ENCODE measurements around the gene IPP.
"Not testable (repeated sequence)": the region's sequence is repeated elsewhere in the genome, so short reads cannot be mapped to it uniquely, and the experiment has no call there.

Gene IPP

GRCh38 chr1:45739137-45739536 lies 11.3 kb downstream of the IPP start:
- DNase-seq: no peak

GRCh38 chr1:45730780-45731319 lies 19.6 kb downstream of the IPP start:
- no peak for DNase-seq

GRCh38 chr1:45730075-45730779 lies 20.2 kb downstream of the IPP start:
- DNase-seq: no peak

DNA sequence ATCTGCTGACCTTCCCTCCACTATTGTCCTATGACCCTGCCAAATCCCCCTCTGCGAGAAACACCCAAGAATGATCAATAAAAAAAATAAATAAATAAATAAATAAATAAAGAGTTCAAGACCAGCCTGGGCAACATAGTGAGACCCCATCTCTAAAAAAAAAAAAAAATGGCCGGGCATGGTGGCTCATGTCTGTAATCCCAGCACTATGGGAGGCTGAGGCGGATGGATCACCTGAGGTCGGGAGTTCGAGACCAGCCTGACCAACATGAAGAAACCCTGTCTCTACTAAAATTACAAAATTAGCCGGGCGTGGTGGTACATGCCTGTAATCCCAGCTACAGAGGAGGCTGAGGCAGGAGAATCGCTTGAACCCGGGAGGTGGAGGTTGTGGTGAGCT lies 24.4 kb downstream of the IPP start:
- DNase-seq: not testable (repeated sequence)

DNA sequence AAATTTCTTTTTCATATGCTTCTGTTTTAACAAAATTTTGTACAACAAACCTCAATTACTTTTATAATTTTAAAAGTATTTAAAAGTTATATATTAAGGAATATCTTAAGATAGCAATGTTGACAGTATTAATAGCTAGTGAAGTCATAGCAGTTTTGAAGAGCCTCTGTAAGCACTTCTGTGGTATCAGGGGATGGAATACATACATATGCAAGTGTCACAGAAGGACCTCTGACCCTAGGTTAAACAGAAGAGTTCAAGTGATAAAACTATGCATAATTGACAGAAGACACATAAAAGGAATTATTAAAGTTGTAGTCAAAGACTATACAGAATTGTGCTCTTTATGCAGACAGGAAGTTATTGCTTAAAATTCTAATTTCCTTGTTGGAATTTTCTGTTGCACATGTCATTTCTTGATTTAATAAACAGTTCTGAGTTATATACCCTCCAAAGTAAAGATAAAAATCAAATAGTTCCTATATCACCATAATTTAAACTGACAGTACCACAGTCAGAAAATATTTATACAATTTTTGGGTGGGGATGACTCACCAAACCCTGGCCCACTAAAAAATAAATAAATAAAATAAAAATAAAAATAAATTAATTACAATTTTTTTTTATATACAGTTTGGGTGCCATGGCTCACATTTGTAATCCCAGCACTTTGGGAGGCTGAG lies 27.1 kb downstream of the IPP start:
- no peak for DNase-seq

DNA sequence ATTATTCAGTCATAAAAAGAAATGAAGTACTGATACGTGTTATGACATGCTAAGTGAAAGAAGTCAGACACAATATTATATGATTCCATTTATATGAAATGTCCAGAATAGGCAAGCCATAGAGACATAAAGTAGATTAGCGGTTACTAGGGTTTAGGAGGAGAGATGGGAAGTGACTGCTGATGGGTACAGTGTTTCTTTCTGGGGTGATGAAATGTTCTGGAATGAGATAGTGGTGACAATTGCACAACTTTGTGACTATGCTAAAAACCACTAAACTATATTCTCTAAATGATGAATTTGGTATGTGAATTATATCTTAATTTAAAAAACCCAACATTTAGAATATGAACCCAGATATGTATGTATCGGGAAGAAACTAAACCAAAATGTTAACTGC lies 27.6 kb downstream of the IPP start:
- no peak for DNase-seq

DNA sequence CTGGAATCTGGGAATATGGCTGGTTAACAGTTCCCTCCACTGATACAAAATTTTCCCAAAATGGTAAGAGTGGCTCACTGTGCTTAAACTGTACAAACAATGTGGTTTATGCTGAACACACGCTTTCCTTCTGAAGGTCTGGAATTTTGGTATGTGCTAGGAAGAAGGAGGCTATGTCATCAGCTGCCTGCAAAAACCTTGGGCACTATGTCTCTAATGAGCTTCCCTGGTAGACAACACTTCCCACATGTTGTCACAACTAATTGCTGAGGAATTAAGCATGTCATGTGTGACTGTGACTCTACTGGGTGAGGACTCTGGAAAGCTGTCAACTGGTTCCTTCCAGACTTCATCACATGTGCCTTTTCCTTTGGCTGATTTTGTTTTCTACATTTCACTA lies 29.2 kb downstream of the IPP start:
- peak; percentile 48 for DNase-seq

DNA sequence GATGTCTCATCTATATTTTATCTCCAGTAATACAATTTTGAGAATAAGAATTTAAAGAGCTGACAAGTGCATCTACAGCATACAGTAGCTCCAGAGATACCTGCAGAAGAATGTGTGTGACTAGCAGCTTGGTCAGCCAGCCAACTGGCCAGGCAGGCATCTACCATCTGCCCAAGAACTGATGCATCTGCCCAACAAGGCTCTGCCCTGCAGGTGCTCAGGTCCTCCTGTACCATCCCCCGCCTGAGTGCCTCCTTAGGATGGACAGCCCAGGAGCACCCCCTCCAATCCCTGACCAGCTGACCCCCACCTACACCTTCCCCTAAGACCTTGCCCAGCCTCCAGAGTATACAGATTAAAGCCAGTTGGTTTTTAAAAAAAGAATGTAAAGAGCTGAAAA lies 32.2 kb downstream of the IPP start:
- DNase-seq: no peak

GRCh38 chr1:45717386-45717785 lies 33.1 kb downstream of the IPP start:
- not testable (repeated sequence) for DNase-seq

- no peak for DNase-seq
Measured at GRCh38 chr1:45716700-45717099, 33.8 kb downstream of the IPP start.

DNA sequence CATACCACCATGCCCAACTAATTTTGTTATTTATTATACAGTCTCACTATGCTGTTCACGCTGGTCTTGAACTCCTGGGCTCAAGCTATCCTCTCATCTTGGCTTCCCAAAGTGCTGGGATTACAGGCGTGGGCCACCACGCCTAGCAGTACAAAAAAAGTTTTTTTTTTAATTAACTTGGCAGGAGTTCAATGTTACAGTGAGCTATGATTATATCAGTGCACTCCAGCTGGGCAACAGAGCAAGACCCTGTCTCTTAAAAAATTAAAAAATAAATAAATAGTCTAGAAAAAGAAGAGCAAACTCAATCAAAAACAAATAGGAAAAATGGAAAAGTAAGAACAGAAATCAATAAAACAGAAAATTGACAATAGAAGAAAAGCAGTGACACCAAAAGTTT lies 36.7 kb downstream of the IPP start:
- no peak for DNase-seq

DNA sequence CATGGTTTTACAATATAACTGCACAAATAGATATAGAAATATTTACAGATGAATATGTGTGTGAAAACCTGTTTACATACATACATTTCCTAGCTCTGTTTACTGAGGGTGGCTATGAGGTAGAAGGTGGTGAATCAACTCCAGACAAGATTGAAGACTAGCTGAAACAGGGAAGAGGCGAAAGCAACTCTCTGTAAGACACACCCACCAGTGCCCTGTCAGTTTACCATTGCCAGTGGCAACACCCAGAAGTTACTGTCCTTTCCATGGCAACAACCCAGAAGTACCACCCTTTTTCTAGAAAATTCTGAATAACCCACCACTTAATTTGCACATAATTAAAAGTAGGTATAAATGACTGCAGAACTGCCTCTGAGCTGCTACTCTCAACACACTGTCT lies 45.8 kb downstream of the IPP start:
- DNase-seq: no peak

DNA sequence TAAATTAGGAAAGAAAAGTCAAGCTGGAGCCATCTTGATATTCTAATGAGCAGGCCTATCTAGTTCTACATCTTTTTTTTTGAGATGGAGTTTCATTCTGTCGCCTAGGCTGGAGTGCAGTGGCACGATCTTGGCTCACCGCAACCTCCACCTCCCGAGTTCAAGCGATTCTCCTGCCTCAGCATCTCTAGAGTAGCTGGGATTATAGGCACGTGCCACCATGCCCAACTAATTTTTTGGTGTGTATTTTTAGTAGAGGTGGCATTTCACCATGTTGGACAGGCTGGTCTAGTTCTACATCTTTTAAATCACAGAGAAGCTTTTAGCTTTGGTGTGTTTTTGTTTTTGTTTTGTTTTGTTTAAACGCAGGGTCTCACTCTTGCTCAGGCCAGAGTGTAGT lies 55.6 kb downstream of the IPP start:
- DNase-seq: no peak

- DNase-seq: not testable (repeated sequence)
Measured at GRCh38 chr1:45693811-45694210, 56.6 kb downstream of the IPP start.

GRCh38 chr1:45687754-45688740 lies 62.4 kb downstream of the IPP start, which contains the start of gene TMEM69:
TSS of gene TMEM69 (plus strand) at chr1:45688181. CDS start at chr1:45691069, 2,888 bp downstream.
- DNase-seq: peak; percentile 94

DNA sequence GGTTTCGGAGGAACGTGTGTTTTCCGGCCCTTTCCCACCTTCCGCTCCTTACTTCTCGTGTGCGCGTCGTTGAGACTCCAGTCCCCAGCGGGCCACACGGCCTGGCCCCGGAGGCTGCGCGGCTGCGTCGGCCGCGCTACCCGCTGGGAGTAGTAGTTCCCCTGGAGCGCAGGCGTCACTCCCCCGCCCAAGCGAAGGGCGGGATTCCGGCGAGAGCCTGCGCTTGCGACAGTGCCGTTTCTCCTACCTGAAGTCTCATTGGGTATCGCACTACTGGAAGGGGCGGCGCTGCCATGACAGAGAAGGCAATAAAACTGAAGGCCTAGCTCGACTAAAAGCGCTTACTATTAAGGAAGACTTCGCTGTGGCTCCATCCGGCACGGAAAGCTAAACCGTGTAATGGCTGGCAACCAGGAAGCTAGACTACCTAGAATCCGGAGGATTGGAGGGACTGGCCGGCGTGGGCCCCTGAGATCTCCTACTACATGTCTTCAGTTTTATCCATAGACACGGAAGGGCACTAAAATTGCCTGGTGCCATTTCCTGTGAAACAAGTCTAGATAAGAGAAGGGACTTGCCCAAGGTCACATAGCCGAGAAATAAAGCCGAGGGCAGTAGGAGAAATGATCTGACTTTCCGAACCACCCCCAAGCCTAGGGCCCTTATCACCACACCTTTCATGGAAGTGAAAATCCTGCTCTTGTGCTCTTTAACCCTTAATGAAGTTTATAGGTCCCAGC lies 63.3 kb downstream of the IPP start:
- DNase-seq: peak; percentile 99

DNA sequence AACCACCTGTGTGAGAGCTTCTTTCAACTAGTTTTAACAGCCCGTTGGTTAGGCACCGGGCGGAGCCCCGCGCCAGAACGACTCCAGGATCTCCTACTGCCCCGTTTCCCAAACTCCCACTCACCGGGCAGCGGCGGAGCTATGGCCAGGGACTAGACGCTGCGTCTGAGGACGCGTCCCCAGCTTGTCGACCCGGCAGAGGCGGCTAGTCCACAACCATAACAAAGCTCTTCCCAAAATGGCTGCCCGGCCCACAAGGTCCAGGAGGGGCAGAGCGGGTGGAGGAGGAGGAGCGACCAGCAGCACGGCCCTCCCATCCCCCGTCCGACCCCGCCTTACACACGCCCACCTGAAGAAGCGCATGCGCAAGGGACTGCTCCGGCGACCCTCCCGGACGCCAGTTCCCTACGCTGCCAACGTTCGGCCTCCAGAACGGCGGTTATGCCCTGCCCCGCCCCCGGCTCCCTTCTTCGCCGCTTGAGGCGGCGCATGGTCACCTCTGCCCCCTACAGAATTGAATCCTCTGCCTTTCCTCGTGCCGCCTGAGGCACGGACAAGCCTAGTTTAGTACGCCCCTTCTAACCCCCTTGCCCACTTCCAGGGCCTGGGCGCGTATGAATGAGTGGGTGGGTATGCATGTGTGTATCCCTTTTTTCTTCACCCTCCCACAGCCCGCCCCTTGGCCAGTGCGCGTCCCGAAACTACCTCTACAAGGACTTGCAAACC lies 64.0 kb downstream of the IPP start, which contains the start of gene GPBP1L1:
Gene GPBP1L1 (minus strand): TSS at position 246 of the 726 bp plus-strand sequence. CDS start 27,446 bp downstream, outside the sequence.
- DNase-seq: peak; percentile 99

GRCh38 chr1:45686015-45686287 lies 64.5 kb downstream of the IPP start:
- peak; percentile 74 for DNase-seq

DNA sequence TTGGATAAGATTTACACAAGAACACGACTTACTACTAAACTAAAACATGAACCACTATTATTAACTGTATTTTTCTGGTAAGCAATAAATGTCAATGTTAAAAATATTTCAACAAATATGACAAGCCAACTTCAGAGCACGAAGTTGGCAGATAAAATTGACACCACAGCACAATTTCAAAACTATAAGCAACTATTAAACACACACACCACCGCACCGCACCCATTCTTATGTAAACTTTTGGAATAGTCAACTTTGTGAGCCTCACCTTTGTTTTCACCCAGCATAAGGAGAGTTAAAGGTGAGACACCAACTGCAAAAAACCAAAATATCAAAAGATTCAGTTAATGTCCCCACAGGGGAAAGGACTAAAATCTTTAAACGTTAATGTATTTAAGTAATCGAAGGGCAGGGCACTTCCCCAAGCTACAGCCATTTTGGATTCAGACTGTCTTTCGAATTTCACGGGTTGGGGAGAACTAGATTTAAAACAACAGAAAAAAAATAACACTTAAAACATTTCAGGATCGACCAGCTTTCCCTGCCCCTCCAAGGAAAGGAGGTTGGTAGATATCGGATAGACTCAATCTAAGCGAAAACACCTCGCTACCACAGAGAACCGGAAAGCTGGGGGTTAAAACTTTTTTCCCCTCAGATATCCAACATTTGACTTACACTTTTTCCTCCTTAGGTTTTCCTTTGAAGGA lies 65.0 kb downstream of the IPP start:
- DNase-seq: no peak

DNA sequence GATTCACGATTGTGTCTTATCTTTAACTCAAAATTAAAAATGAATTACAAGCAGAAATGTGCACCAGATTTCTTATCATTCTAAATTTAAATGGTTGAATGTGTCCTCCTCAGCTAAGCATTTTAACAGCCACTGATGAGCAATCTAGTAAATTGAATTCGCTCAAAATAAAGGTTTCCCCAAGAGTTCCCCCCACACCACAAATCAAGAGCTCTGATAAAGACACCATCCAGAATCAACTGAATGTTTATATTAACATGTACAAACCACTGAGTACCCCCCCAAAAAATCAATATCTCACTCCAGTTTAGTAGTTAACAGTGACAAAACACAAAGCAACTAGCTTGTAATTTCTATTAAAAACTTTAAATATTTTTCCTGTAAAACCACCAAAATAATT lies 66.1 kb downstream of the IPP start:
- DNase-seq: no peak

GRCh38 chr1:45682942-45683341 lies 67.5 kb downstream of the IPP start:
- no peak for DNase-seq

All from NCI-H82 (cell line).